Measurements from ENCODE around the gene SNAPC4.
"Not testable (repeated sequence)": the region's sequence is repeated elsewhere in the genome, so short reads cannot be mapped to it uniquely, and the experiment has no call there.

Gene SNAPC4

DNA sequence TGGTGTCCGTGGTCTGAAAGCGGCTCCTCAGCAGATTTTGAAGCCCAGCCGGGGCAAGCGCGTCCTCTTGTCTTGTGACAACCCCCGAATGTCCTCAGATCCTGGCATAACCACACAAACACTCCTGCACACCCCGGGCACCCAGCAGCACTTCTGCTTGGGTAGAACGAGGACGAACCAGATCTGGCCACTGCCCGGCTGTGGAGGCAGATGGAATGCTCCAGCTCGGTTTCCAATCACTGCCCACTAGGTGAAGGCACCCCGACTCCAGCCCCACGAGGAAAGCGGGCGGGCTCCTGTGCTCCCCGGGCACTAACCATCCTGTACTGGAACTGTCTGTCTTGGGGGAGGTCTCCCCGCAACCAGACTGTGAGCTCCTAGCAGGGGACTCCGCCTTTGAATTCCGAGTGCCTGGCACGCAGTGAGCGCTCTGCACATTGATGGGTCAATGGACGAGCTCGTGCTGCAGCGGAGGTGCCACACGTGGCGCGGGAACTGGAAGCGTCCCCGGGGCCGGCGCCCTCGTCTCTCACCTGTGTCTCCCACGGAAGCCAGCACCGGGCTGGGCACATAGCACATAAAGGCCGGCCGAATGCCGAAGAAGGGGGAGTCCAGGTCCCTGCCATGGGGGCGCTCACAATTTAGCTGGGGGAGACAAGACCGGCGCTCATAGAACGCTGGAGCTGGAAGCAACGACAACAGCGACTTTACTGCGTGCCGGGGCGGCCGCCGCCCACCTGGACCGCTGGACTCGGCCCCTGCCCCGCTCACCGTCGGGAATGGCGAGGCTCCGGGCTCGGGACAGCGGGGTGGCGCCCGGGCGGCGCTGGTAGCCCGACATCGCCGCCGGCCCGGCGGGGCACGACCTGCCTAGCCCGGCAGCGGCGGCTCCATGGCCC, 9.8 kb upstream of the SNAPC4 start:
- DNase-seq (ENCODE audit: low read depth, low spot score): no peak

DNA sequence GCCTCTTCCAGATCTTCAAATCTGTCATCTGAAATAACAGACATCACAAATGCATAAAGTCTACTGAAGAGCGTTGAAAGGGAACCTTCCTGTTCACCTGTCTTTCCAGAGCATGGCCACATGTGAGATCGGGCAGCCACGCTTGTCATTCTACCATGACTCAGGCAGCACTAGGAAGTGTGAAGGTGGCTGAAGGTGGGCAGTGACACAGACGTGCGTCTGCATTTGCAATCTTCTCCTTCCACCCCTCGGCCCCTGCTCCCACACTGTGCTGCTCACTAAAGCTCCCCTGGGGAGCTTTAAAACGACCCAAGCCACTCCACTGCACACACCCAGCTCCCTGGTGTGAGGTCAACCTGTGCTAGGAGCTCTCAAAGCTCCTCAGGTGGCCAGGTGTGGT, 7.9 kb upstream of the SNAPC4 start:
- DNase-seq (ENCODE audit: low read depth, low spot score): no peak

DNA sequence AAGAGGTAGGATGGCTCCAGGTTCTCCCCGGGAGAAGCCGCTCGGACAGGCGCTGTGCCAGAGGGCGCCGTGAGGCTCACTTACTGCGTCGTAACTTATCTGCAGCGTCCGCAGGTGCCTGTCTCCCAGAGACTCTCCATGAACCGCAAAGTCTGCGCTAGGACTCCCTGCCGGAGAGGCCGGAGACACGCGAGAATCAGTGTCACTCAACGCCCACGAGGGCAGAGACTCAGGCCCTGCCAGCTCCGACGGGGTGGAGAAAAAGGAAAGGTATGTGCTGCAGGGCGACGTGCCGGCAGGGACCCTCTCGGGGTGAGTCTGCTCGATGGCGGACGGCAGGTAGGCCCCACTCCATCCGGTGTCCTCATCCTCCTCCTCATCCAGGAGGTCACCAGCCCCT, 7.1 kb upstream of the SNAPC4 start:
- DNase-seq (ENCODE audit: low read depth, low spot score): not testable (repeated sequence)

GRCh38 chr9:136405904-136406303, 5.9 kb upstream of the SNAPC4 start:
- DNase-seq (ENCODE audit: low read depth, low spot score): not testable (repeated sequence)

DNA sequence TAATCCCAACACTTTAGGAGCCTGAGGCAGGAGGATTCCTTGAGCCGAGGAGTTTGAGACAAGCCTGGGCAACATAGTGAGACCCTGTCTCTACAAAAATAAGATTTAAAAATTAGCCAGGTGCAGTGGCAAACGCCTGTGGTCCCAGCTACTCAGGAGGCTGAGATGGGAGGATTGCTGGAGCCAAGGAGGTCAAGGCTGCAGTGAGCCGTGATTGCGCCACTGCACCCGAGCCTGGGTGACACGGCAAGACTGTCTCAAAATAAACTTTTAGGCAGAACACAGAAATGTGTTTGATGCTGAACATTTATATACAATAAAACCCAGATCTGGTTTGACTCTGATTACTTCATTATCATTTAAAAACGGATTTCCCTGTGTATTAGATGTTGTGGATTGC, 5.5 kb upstream of the SNAPC4 start:
- no peak for DNase-seq (ENCODE audit: low read depth, low spot score)

DNA sequence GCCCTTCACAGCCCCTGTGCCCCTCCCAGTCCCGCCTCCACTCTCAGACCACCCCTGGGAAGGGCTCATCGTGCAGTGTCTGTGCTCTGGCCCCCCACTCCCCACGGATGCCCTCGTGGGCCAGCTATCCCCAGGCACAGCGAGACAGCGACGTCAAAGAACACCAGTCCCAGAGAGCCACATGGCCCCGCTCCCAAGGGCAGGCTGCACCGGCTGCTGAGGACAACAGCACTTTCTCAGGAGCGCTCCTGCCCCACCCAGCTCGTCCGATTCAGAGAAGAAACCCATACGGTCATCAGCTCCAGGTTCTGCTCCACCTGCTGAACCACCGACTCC, 4.8 kb upstream of the SNAPC4 start:
- no peak for DNase-seq (ENCODE audit: low read depth, low spot score)

GRCh38 chr9:136403915-136404800, 4.2 kb upstream of the SNAPC4 start:
- no peak for DNase-seq (ENCODE audit: low read depth, low spot score)

- DNase-seq (ENCODE audit: low read depth, low spot score): no peak
Measured at GRCh38 chr9:136403538-136403914, 3.6 kb upstream of the SNAPC4 start.

DNA sequence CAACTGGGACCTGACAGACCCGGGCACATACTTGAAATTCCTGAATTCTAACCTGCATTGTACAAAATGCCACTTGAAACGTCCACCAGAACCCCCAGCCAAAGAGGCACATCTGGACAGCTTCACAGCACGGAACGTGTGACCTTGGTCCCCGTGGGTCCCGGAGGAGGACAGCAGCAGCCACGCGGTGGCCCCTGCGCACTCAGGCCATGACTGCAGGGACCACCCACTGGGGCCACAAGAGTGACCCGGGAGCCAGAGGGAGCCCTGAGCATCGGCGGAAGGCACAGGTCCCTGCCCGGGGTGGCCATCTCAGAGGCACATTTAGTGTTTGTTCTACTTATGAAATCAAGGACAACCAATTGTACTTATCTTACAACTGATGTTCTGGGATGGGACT, 2.1 kb upstream of the SNAPC4 start:
- no peak for DNase-seq (ENCODE audit: low read depth, low spot score)

DNA sequence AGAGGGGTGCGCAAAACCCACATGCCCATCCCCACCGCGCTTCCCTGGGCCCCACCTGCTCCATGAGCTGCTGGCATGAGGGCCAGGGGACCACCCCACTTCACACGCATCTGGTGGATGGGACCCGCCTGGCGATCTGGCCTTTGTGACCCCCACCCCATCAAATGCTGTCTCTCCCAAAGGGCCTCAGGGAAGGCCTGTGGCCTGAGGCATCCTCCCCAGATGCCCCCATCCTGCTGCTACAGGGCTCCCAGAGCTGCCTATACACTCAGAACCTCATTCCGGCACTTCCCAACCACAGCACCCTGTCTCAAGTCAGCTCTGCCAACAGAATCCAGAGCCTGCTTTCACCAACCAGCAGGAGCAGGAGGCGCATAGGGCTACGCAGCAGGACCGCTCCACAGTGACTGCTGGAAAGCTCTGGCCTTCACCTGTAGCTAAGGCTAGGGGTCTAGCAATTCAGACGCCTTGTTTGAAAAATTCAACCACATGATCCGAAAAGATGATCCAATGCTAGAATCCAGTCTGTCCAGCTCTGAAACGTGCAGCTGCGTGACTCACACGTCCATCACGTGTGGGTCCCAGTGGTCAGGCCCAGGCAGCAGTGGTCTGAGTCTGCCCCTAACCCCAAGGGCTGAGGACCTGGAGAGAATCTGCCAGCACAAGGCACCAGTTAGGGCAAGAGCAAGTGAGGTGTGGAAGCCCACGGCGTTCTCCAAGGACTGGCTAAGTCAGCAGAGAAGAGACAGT, 1.4 kb upstream of the SNAPC4 start:
- no peak for DNase-seq (ENCODE audit: low read depth, low spot score)

DNA sequence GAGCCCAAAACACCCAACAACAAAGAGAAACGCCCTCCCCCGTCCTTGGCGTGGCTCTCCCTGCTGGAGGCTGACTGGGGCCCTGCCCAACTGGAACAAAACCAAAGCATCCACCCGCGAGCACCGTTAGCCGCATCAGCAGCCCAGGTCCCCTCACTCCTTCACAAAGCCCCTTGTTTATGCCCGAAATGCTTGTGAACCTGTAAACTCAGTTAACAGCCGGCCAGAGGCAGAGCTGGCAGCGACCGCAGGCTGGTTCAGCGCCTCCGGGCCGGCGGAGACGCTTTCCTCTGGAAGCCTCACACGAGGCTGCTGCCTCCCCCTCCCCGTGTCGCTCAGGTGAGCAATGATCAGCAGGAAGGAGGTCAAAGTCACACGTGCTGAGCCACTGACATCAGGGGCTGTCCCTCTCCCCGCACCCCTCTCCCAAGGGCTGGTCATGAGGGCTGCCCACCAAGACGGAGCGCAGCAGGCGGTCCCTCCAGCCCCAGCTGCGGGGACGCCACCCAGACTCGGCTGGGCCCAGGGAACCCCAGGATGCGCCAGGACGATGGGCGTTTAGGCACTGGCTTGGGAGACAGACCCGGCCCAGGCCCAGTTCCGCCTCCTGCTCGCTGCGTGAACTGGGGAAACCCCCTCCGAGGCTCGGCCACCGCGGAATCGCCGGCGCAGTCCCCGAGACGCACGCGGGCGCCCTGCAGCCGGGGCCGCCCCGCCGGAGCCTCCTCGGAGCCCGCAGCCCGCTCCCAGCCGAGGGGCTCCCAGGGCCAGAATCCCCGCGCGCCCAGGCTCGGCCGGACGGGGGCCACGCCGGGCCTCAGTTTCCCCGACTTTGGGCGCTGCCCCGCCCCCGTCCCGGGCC, 563 bp downstream of the SNAPC4 start:
- no peak for DNase-seq (ENCODE audit: low read depth, low spot score)

DNA sequence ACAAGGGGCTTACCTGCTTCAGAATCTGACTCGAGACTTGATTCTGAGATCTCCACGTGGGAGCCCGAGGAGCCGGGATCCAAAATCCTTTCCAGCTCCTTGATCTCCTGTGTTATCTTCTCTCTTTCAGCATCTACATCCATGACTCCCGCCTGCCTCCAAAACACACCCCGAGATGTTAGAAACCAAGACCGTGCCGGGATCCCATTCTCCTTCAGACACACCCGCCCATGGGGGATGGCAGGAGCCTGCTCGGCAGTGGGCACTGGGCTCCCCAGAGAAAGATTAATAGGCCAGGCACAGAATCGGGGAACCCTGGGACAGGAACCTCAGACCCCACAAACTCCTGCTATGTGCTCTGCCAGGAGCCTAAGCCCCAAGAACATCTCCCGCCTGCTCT, 1.7 kb downstream of the SNAPC4 start:
- no peak for DNase-seq (ENCODE audit: low read depth, low spot score)

- no peak for DNase-seq (ENCODE audit: low read depth, low spot score)
Measured at GRCh38 chr9:136397643-136398042, 2.3 kb downstream of the SNAPC4 start.

DNA sequence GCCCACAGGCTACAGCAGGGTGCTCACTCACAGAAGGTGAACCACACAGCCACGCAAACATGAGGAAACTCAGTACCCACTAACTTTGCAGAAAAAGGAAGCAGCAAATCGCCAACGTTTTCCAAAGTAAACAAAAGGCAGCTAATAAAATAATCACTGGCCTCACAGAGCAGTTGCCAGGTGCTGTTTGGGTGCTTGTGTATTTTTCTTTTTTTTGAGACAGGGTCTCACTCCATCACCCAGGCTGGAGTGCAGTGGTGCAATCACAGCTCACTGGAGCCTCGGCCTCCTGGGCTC, 3.8 kb downstream of the SNAPC4 start:
- DNase-seq (ENCODE audit: low read depth, low spot score): no peak

GRCh38 chr9:136395345-136396218, 4.4 kb downstream of the SNAPC4 start:
- no peak for DNase-seq (ENCODE audit: low read depth, low spot score)

DNA sequence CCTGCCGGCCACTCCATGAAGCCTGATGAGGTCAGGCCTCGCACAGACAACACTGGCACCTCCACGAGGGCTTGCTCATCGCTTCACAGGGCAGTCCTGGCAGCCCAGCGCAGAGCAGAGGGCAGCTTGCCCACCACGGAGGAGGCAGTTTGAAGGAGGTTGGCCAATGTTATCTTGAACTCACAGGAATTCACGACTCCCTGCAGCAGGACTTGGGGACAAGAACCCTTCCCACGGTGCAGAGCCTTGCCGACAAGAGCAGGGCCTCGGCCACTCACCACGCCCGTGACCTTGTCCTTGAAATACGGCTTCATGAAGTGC, 5.0 kb downstream of the SNAPC4 start:
- no peak for DNase-seq (ENCODE audit: low read depth, low spot score)

- no peak for DNase-seq (ENCODE audit: low read depth, low spot score)
Measured at GRCh38 chr9:136394312-136395019, 5.5 kb downstream of the SNAPC4 start.

DNA sequence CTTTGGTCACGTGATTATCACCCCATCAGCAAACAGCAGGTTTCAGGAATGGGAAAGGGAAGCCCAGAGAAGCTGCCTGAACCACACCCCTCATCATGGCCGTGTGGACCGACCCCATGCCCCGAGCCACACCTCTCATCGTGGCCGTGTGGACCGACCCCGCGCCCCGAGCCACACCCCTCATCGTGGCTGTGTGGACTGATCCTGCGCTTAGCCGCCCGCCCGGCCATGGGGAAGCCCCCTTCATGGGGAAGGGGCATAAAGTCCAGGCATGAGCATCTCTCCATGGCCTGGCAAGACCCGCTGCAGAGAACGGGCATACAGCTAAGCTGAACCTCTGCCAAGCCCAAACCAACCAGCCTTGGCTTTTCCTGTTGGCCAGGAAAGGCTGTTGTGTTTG, 6.4 kb downstream of the SNAPC4 start:
- no peak for DNase-seq (ENCODE audit: low read depth, low spot score)

DNA sequence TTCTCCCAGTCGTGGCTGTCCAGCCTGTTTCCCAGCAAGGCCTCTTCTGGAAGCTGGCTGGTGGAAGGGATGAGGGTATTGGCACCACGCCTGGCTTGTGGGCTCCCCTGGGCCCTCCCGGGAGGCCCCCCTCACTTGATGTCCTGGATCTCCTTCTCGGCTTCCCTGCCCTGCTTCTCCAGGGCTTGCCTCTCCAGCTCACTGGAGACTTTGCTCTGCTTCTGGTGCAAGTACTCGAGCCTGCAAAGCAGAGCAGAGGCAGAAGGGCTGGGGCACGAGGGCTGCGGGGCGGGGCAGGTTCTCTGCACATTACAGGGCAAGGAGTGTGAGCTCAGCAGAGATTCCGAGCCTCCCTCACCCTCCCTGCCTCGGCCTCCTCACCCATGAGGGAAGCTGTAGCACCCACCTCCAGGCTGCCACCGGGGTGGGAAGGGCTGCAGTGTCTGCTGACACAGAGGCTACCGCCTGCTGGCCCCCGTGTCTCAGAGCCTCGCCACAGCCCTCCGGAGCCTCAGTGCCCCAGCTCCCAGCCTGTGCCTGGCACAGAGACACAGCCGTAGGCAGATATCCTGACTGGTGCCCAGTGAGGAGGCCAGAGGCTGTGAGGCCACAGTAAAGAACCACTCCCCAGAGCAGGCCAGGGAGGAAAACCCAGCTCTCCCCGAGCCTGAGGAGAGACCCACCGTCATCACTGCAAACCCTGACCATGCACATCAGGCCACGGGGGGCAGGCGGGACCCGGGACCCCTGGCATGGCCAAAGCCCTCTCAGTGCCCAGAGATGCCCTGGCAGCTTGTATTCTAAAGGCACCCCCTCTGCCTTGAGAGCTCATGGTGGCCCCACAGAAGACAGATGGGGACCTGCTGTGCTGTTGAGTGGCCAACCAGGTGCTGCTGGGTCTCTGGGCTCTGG, 7.2 kb downstream of the SNAPC4 start:
- DNase-seq (ENCODE audit: low read depth, low spot score): no peak
